HG03066 (cell line): ENCODE measurements around the gene CD28.
"Not testable (repeated sequence)": the region's sequence is repeated elsewhere in the genome, so short reads cannot be mapped to it uniquely, and the experiment has no call there.

Experiments
- ATAC-seq: cut with Tn5 transposase; IDR thresholded peaks from one replicate; pipeline ENCODE4 v1.9.1; 2021; ENCODE audit warnings: low read depth; ENCODE audit not compliant: unreplicated experiment

Gene CD28

DNA sequence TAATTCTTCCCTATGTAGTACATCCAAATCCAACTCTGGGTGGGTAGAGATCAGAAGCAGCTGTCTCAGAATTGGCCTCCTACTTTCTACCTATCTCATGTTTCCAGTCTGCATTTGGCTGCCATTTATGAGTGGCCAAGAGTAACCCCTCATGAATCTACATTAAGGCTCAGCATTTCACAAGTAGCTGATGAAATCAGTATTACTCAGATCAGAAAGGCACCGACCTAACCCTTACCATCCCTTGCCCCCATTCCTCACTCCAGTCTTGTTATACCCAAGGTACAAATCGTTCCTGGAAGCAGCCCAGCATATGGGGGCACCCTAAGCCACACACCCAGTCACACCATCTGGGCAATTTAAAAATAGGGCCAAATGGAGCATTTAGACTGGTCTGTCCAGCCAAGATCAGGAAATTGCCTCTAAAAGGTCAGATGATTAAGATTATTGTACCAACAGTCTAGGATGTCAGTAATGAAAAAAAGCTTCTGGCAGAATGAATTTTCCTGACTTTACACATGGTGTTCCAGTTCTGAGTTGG lies 37.1 kb downstream of the CD28 start:
- no peak for ATAC-seq

DNA sequence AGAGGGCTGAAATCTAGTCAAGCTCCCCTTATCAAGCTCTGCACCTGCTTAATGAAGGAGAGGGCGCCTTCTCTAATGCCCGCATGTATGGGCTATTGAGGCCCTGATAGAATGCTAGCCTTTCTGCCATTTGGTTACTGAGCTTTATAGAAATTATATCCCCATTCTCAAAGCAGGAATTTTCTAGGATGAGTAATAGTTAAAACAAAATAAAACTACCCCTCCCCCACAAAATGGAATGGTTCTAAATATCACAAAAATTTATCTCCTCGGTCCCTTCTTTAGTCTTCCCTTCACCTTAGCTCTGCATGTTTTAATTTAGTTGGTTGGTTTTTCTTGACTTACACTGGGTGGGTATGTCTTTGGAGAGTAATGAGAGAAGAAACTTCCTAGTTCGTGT lies 37.7 kb downstream of the CD28 start:
- no peak for ATAC-seq

DNA sequence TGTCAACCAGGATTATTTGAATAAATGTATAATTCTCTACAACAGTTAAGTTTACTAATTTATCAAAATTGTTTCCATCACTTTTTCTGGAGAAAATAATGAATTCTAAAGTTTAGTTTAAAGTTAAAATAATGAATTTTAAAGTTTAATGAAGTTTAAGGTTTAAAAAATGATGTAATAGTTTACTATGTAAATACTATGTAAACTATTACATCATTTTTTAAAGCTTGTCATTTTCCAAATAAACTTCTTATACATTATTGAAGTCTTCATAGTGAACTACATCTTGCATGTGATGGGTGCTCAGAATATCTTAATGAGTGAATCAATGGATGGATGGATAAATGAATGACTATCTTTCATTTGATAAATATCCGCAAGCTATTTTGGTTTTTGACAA lies 38.8 kb downstream of the CD28 start:
- ATAC-seq = no peak

DNA sequence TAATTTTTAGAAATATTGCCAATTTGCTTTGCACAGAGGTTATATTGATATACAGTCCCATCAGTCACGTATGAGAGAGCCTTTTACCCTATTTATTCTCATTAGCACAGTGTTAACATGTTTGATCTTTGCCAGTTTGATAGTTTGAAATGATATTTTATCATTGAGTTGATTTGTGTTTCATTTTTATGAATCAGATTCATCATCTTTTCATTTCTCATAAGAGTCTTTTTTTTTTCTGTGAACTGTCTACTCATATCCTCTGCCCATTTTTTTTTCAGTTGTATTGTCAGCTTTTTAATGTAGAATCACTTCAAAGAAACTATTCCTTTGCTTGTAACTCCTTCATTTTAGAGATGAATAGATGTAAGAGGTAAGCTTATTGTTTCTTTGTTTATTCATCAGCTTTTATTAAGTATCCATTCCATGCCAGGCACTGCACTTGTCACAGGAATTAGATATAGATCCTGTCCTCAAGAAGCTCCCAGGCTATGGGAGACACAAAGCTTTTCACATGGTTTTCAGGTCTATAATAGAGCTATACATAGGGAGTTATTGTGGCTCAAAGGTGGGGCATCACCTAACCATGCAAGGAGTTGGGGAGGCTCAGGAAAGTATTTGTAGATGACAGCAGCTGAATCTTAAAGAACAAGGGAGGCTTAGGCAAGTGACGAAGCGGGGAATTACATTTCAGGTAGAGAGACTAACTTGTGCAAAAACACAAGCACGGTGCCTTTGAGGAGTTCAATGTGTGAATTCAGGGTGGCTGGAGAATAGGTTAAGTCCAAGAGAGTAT lies 42.1 kb downstream of the CD28 start:
- ATAC-seq = no peak

DNA sequence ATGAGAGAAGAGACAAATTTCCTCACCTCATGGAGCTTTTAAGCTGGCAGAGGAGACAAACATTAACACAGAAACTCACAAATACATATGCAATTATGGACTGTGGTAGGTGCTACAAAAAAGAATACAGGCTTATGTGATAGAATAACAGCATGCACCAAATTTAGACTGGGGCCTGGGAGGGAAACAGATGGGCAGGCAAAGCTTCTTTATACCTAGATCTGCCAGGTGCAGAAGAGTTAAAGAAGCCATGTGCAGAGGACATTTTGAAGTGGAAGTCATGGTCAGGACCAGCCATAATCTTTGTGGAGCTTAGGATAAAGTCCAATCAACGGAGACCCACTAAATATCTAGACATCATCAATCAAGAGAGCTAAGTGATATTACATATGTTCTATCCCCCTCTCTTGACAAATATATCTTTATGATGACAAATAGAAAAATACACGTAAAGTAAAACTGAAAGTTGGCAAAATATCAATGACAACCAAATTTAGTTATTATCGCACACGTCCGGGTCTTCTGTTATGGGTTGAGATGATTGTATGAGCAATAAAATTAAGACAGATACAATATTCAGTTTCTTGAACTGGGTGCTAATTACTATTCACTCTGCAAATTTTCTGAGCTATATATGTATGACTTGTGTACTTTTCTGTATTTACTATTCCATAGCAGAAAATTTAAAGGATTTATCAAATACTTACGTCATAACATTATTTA lies 44.1 kb downstream of the CD28 start:
- ATAC-seq = no peak

DNA sequence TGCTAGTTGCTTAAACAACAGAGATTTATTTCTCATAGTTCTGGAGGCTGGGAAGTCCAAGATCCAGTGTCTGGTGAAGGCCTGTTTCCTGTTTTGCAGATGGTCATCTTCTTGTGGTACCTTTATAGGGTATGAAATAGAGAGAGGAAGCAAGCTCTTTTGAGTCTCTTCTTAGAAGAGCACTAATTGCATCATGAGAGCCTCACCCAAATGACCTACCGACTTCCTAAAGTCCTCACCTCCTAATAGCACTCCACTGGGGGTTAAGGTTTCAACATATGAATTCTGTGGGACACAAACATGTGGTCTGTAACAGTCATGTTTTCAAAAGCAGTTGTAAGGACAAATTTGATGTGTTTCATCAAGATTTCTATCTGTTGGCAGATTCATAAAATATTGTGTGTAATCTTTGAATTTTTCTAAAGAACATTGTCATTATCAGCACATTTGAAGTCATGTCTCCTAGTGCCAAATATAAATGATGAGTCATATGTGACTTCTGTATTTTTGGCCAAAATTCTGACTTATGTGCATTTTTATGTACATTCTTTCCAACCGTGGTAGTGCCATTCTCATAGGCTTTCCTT lies 45.3 kb downstream of the CD28 start:
- no peak for ATAC-seq

DNA sequence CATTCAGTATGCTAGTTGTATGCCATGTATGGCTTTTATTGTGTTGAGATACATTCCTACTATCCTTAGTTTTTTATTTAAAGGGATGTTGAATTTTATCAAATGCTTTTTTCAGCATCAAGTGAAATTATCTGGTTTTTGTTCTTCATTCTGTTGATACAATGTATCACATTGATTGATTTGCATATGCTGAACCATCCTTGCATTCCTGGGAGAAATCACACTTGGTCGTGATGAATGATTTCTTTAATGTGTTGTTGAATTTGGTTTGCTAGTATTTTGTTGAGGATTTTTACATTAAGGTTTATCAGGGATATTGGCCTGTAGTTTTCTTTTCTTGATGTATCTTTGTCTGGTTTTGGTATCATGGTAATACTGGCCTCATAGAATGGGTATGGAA lies 49.7 kb downstream of the CD28 start:
- no peak for ATAC-seq

DNA sequence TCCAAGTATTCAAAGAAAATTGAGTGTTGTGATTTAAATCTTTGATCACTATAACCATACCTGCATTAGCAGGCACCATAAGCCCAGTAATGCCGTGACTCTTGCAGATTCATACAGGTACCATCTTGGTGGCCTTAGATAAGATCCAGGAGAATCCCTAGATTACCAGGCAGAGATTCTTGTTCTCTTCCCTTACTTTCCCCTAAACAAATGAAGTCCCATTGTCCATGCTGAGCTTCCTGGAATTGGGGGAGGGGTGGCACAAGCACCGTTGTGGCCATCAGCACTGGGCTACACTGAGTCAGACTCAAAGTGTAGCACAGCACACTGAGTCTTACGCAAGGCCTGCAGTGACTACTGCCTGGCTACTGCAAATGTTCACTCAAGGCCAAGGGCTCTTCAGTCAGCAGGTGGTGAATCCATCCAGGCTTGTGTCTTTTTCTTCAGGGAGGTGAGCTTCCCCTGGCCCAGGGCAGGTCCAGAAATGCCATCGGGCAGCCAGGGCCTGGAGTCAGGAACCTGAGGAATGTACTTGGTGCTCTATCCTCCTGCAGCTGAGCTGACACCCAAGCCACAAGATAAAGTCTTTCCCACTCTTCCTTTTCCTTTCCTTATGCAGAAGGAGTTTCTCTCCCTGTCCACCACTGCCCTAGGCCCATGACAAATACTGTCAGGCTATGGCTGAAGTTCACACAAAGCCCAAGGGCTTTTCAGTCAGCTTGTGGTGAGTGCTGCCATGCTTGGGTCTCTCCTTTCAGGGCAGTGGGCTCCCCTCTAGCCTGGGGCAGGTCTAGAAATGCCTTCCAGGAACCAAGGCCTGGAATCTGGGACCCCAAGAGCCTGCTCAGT lies 52.6 kb downstream of the CD28 start:
- ATAC-seq = no peak

DNA sequence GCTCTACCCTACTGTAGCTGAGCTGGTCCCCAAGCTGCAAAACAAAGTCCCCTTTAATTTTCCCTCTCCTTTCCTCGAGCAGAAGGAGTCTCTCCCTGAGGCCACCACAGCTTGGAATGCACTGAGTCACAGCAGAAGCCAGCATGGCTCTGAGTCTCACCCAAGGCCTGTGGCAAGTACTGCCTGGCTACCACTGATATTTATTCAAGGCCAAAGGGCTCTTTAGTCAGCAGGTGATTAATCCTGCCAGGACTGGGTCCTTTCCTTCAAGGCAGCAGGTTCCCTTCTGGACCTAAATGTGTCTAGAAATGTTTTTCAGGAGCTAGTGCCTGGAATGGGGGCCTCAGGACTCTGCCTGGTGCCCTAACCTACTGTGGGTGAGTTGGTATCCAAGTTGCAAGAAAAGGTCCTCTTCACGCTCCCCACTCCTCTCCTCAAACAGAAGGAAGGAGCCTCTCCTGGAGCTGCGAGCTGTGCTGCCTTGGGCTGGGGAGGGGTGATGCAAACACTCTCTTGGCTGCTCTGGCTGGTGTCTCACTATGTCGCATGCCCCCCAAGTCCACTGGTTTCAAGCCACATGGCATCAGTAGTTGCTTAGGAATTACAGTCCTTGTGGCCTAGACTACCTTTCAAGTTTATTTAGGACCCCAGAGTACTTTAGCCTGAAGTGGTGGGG lies 53.4 kb downstream of the CD28 start:
- no peak for ATAC-seq

DNA sequence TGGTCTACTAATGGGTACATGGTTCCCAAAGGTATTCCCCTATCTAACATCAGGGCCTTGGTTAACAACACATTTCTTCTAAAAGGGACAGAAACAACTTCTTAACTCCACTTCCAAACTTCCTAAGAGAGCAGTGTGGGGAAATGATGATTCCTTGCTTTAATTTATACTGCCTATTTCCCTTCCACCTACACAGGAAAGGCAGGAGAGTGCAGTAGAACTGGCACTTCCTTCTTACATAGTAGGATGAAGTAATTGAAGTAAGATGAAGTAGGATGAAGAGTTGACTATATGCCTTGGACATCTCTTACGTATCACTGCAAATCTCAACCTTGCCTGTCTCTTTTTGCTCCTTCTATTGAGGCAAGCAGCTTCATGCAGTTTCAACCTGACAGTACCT lies 54.7 kb downstream of the CD28 start:
- no peak for ATAC-seq

DNA sequence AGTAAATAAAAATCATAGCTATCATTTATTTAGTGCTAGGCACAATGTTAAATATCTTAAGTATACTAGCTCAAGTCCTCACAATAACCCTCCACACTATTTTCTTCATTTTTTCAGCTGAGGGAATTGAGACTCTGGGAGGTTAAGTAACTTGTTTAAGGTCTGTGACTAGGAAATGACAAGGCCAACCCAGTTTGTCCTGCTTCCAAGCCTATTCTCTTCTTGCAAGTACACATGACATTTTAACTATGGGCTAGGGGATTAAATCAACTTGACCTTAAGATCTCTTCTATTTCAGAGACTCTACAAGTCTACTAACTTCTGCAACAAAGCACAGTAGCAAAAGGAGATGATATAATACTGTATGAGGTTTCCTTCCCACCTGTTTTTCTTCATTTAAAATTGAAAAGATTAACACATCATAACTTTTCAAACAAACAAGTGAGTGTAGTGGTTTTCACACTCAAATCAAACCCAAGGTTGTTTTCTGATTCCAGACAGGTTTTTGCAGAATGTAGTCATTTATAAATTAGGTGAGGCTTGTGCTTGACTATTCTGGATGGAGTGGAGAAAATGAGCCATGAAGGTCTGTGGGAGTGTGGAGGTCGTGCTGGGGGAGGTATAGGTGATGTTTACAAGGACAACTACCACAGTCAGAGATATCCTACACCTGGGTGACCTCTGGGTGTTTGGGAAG lies 57.0 kb downstream of the CD28 start:
- ATAC-seq = no peak

DNA sequence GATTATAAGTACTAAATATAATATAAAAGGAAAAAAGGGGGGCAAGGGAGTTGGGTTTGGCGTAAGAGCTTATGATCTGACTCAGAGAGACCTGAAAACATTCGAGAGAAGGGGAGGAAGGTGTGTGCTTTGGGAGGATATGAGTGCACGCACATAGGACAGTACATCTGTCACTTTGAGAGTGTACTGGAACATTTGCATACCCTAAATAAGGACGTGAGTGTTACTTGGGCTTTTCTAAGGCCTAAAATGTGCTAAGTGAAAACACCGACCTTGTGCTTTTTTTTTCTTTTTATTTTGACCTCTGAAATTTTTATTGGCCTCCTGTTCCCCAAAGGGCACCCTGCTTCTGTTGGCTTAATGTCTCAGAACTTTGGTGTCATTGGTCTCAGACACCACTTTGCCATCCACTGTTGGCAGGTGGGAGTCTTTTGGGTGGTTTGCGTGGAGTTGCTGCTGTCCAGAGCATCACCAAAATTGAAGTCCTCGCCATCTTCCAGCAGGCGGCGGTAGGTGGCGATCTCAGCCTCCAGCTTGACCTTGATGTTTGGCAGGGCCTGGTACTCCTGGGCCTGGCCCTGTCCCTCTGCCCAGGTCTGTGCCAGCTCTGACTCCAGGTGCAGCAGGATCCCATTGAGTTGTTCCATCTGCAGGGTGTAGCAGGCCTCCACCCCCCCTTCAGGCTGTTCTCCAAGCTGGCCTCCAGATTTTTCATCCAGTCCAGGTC lies 57.7 kb downstream of the CD28 start:
- ATAC-seq = no peak

DNA sequence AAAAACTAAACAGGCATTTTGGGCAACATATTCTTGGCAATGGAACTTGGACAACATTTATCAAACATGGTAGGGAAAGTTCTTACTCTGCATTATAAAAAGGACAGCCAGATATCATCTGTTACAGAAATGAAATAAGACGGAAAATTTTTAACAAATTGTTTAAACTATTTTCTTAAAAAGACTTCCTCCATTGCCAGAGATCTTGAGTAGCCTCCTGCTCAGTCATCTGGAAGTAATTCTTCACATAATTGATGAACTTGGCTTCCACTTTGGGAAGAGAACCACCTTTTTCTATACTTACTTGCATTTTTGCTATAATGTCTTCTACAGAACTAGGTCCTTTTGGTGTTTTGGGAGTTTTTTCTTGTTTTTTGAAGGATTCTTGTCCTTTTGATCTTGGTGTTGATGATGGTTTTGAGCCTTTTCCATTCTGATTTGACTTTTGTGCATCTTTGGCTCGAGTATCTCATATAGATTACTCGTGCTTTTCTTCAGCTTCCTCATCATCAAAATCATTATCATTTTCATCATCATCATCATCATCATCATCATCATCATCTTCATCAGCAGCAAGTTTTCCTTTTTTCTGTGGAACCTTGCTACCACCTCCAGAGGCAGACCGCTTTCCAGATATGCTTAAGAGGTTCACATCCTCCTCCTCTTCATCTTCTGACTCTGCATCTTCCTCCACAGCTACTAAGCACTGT lies 66.2 kb downstream of the CD28 start:
- ATAC-seq = no peak

DNA sequence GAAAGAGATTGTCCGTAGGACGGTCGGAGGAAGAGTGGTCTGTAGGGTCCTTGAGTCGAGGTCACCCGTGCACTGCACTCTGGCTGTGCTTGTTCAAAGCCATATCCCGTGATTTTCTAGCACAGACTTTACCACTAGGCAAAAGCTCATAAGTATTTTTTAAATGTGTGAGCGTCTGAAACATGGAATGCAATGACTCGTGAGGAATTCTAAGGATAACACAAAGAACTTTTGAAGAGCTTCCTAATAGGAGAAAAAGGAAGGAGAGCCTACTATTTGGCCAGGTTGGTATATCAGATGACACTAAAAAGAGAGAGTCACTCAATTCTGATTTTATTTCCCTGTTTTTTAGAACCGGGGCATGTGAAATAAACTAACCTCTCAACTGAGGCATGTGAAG lies 68.3 kb downstream of the CD28 start:
- no peak for ATAC-seq

DNA sequence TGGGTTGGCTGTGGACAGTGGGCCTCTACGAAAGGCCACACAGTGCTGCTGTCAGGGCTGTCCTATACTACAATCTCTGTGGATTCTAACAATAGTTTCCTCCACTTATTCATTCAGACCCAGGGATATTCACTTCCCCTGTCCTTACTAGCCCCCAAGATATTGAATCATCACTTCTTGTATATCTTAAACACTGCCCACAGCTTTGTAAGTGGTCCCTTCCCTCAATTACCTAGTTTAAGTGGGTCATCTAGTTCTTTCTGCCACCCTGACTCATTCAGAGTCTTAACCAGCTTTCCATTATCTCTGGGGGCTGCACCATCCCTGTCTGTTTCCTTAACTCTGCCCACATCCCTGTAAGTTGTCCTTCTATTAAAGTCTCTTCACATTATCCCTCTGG lies 69.2 kb downstream of the CD28 start:
- ATAC-seq = no peak

DNA sequence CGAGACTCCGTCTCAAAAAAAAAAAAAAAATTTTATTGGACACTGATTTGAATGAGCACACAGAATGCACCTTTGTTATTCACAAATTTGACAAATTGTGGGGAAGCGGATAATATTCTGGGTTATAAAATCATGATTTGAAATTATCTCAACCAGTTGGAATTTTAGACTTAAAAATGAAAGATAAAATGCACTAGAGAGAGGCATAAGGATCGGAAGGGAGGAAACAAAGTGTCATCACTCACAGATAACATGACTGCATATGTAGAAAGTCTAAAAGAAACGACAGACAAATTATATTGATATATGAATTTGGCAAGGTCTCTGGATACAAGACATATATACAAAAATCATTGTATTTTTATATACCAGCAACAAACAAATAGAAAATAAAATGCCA lies 70.6 kb downstream of the CD28 start:
- no peak for ATAC-seq

DNA sequence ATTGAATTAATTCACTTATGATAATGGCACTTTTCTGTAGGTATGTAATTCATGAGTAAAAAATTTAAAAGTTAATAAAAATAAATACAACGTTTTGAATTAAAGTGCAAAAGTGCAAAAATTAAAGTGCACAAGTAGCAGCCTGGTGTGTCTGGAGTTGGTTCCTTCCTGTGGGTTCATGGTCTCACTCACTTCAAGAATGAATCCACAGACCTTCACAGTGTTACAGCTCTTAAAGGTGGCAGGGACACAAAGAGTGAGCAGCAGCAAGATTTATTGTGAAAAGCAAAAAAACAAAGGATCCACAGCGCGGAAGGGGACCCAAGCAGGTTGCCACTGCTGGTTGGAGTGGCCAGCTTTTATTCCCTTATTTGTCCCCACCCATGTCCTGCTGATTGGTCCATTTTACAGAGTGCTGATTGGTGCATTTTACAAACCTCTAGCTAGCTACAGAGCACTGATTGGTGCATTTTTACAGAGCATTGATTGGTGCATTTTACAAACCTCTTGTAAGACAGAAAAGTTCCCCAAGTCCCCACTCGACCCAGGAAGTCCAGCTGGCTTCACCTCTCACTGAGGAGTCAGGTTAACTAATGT lies 73.1 kb downstream of the CD28 start:
- ATAC-seq = not testable (repeated sequence)

DNA sequence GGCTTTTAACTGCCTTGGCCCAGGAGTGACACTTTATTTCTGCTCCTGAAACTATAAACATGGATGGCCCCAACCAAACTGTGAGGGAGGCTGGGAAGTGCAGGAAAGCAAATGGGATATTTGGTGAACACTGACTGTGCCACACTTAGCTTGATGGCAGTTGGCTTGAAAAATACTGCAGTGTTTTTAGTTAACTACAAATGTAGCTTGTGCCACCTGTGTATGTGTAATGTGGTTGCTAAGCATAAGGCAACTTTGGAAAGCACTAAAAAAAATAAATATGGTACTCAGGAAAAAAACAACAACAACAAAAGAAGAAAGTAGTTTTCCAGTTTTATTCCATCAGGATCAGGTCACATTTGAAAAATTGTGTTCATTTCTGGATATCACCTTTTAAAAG lies 73.8 kb downstream of the CD28 start:
- no peak for ATAC-seq
